HUES64 (cell line): ENCODE results near the gene METTL6.
"Not testable (repeated sequence)": the region's sequence is repeated elsewhere in the genome, so short reads cannot be mapped to it uniquely, and the experiment has no call there.

Experiments
- H3K27ac ChIP-seq: 2 replicates; pipeline ENCODE4 v1.7.0; 2013; ENCODE audit warnings: low read depth, low read length, inconsistent platforms
- H3K27me3 ChIP-seq: 2 replicates; pipeline ENCODE4 v1.6.1; 2013; ENCODE audit warnings: mild to moderate bottlenecking, low read length; ENCODE audit not compliant: insufficient read depth
- H3K36me3 ChIP-seq: 2 replicates; pipeline ENCODE4 v1.6.1; 2013; ENCODE audit warnings: mild to moderate bottlenecking, low read length; ENCODE audit not compliant: insufficient read depth
- H3K4me1 ChIP-seq: 2 replicates; pipeline ENCODE4 v1.6.1; 2013; ENCODE audit warnings: mild to moderate bottlenecking, low read length, moderate library complexity; ENCODE audit not compliant: insufficient read depth
- H3K4me3 ChIP-seq: 2 replicates; pipeline ENCODE4 v1.5.1; 2013; ENCODE audit warnings: mild to moderate bottlenecking, low read length, moderate library complexity
- H3K9ac ChIP-seq: 2 replicates; pipeline ENCODE4 v1.6.1; 2013; ENCODE audit warnings: mild to moderate bottlenecking, low read depth, low read length
- H3K9me3 ChIP-seq: 2 replicates; pipeline ENCODE4 v1.6.1; 2013; ENCODE audit warnings: low read depth, low read length; ENCODE audit not compliant: insufficient read depth
- WGBS: fragments of 150-250, 120-280 bp; methylation state at CpG from one replicate; pipeline ENCODE4 v1.1.7; 2013; ENCODE audit warnings: missing lambda C conversion rate; 5-methylcytosine and 5-hydroxymethylcytosine counted together

METTL6 gene

DNA sequence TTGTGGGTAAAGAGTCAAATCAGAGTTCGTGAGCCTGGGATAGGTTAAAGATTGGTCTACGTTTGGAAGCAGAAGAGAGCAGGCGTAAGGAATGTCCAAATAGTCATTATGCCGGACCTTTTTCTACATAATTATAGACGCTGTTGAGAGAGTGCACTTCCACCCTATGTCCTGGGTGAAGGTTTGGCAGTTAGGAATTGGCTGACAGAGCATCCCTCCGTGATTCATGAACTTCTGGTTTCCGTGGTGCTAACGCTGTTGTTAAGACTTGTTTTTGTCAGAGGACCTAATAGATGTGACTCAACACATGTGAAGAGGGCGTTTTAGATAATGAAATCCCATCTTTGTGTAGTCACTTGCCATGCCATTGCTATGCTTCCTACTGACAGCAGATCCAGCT, 1.2 kb upstream of the METTL6 start:
- no peaks in the 10 kb centered on the region for H3K9me3 ChIP-seq
- H3K27ac ChIP-seq: no peak overlapping the region
- H3K36me3 ChIP-seq: peaks cover 63% of the 10 kb centered on the region
- H3K27me3 ChIP-seq: no peaks in the 10 kb centered on the region
- H3K4me1 ChIP-seq: peaks cover 8% of the 10 kb centered on the region; the same call in 1 of the 2 replicates
- peak overlapping the region; percentile 98 for H3K4me3 ChIP-seq
- 52% methylated on average over 9 of the region's 9 CpGs for WGBS
- peak overlapping the region; percentile 95 for H3K9ac ChIP-seq

DNA sequence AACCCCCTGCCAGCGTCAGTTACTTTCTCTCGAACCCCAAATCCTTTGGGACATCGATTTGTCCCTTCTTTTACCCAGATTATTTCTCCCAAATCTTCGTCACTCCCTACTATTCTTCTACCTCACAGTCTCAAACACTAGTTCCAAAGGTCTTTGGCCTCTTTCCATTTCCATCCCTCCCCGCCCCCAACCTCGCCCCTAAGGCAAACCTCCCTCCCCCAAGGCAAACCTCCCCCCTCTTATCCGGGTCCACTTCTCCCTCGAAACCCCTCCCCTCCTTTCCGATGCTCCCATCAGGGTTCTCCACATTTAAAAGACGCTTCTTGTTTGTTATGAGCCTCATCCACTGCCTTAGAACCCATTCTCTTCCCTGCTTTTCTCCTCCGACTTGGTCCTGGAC, 637 bp upstream of the METTL6 start:
- peak overlapping the region; percentile 95 for H3K9ac ChIP-seq
- H3K4me3 ChIP-seq: peak overlapping the region; percentile 98
- H3K4me1 ChIP-seq: peaks cover 8% of the 10 kb centered on the region; the same call in 1 of the 2 replicates
- peaks cover 63% of the 10 kb centered on the region for H3K36me3 ChIP-seq
- H3K9me3 ChIP-seq: no peaks in the 10 kb centered on the region
- no peaks in the 10 kb centered on the region for H3K27me3 ChIP-seq
- WGBS: 1% methylated on average over 11 of the region's 11 CpGs
- no peak overlapping the region for H3K27ac ChIP-seq

DNA sequence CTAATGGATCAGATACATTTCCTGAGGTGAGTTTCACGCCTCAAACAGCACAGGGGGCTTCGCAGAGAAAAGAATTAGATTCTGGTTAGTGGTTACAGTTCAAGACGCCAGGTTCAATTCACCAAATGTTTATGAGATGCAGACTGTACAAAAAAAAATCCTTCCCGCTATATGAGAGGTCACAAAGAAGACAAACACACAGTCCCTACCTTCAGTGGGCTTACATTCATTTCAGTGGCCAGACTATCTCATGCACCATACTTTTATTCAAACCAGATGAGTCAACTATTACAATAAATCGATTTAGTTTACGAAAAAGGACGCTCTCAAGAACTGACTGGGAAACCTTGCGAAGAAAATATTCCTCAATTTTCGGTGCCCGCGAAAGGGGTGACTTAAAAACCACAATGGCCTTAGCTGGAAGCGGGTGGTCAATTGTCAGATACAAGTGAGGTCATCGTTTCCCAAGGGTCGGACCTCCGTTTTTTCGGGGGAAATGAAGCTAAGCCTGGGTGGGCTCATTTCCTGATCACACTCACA, 695 bp downstream of the METTL6 start:
- Histone ChIP-seq H3K4me3 (peak overlapping the region; percentile 98), H3K4me1 (peaks cover 8% of the 10 kb centered on the region; the same call in 1 of the 2 replicates), H3K9me3 (no peaks in the 10 kb centered on the region), H3K9ac (peak overlapping the region; percentile 95), H3K36me3 (peaks cover 62% of the 10 kb centered on the region), H3K27me3 (no peaks in the 10 kb centered on the region), H3K27ac (peak overlapping the region; percentile 91)
- WGBS: 56% methylated on average over 16 of the region's 16 CpGs

GRCh38 chr3:15420871-15421270, 6.5 kb downstream of the METTL6 start:
- Histone ChIP-seq H3K36me3 (peaks cover 81% of the 10 kb centered on the region), H3K9me3 (no peaks in the 10 kb centered on the region), H3K4me1 (no peaks in the 10 kb centered on the region), H3K4me3 (no peak overlapping the region), H3K27ac (no peak overlapping the region), H3K27me3 (no peaks in the 10 kb centered on the region), H3K9ac (no peak overlapping the region)
- WGBS: 92% methylated on average over 4 of the region's 4 CpGs

- not testable (repeated sequence) for H3K27ac ChIP-seq, H3K9me3 ChIP-seq, H3K9ac ChIP-seq, H3K27me3 ChIP-seq, H3K4me1 ChIP-seq, H3K4me3 ChIP-seq
- H3K36me3 ChIP-seq: peaks cover 64% of the 10 kb centered on the region
- WGBS: 92% methylated on average over 6 of the region's 7 CpGs
These were observed 16.4 kb downstream of the METTL6 start for GRCh38 chr3:15410966-15411365.

DNA sequence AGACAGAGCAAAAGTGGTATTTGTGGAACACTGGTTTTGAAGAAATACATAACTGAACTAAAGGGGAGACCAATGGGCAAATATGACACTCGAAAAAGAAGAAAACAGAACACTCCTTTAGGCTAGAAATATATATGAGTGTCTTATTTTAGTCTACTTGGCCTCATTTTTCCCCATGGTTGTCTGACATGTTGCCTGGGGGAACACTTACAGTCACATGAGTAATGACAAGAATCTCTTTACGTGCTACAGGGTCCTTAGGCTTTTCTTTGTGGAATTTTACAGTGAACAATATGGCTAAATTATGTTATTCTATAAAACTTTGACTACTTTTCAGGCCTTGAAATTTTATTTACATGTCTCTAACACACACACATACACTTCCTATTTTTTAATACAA, 17.6 kb downstream of the METTL6 start:
- Histone ChIP-seq H3K4me3 (no peak overlapping the region), H3K27ac (no peak overlapping the region), H3K4me1 (no peaks in the 10 kb centered on the region), H3K36me3 (peaks cover 52% of the 10 kb centered on the region), H3K27me3 (no peaks in the 10 kb centered on the region), H3K9ac (no peak overlapping the region), H3K9me3 (no peaks in the 10 kb centered on the region)
- WGBS: 100% methylated on average over 2 of the region's 2 CpGs

DNA sequence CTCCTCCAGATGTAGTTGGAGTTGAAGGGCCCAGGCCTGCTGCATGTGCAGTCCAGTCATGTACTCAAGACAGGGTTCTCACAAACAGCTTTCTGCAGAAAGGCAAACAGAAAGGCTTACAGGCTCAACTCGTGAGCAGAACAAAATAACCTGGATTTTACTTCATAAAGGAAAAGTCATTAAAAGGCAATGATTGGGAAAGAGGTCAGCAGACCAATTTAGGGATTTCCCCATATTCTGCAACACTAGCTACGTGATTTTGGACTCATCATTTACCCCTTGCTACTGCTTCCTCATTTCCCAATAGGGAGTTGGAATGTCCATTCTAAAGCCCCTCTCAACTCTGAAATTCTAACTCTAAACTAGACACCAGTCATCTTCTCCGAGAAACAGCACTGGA, 18.1 kb downstream of the METTL6 start:
- H3K9ac ChIP-seq: no peak overlapping the region
- no peaks in the 10 kb centered on the region for H3K27me3 ChIP-seq
- no peaks in the 10 kb centered on the region for H3K9me3 ChIP-seq
- WGBS: 97% methylated on average over 3 of the region's 3 CpGs
- no peak overlapping the region for H3K27ac ChIP-seq
- peaks cover 46% of the 10 kb centered on the region for H3K36me3 ChIP-seq
- no peaks in the 10 kb centered on the region for H3K4me1 ChIP-seq
- H3K4me3 ChIP-seq: no peak overlapping the region

DNA sequence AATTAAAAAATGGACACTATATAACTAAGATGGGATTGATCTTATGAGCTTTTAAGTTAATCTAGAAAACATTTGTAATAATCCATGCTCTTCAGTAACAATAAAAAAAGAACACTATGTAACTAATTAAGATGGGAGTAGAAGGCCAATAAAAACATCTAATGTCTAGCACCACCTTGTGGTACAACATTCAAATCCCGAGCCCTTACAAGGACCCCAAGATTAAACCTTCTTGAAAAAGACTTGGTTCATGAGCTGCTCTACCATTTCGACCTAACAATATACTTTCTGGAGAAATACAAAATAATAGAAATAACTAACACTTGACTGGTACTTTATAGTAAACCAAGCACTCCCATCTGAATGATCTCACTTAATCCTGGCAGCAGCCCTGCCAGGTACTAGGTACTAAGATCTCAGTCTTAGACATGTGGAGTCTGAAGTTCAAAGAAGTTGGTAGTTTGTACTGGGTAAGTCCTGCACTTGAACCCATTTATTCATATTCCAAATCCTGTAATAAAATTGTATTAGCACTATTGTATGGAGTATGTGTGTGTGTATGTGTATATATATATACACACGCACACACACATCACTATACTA, 21.8 kb downstream of the METTL6 start:
- no peak overlapping the region for H3K9ac ChIP-seq
- H3K36me3 ChIP-seq: peaks cover 16% of the 10 kb centered on the region
- no peaks in the 10 kb centered on the region for H3K4me1 ChIP-seq
- 14% methylated on average over 2 of the region's 3 CpGs for WGBS
- no peak overlapping the region for H3K27ac ChIP-seq
- H3K9me3 ChIP-seq: no peaks in the 10 kb centered on the region
- no peaks in the 10 kb centered on the region for H3K27me3 ChIP-seq
- no peak overlapping the region for H3K4me3 ChIP-seq

DNA sequence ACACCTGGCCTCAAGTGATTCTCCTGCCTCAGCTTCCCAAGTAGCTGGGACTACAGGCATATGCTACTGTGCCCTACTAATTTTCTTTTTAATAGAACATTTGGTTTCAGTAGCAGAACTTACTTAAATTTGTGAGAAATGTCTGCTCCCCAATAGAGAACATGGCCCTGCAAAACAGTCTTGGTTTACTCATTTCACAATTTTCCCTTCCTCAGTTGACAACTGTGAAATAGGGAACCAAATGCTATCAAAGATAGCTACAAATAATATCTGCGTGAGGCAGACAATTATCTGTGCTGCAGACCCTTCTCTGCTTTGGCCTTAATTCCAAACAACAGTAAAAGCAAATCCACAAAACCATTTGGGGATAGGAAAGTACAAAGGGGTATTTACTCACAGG, 22.6 kb downstream of the METTL6 start:
- Histone ChIP-seq H3K36me3 (peaks cover 10% of the 10 kb centered on the region), H3K27ac (no peak overlapping the region)
- 100% methylated on average over 1 of the region's 1 CpG for WGBS

GRCh38 chr3:15403965-15404364, 23.4 kb downstream of the METTL6 start:
- Histone ChIP-seq H3K4me1 (no peaks in the 10 kb centered on the region), H3K9me3 (no peaks in the 10 kb centered on the region), H3K27me3 (no peaks in the 10 kb centered on the region), H3K9ac (no peak overlapping the region), H3K4me3 (no peak overlapping the region), H3K27ac (no peak overlapping the region), H3K36me3 (0 out of 2 replicates have a peak, but pooled peaks cover 3% of the 10 kb centered on the region)
- 87% methylated on average over 3 of the region's 3 CpGs for WGBS

More for the DNA sequence above, 22.6 kb downstream of the METTL6 start:
- Histone ChIP-seq H3K4me3 (no peak overlapping the region), H3K9ac (no peak overlapping the region), H3K27me3 (no peaks in the 10 kb centered on the region), H3K4me1 (no peaks in the 10 kb centered on the region), H3K9me3 (no peaks in the 10 kb centered on the region)

GRCh38 chr3:15403495-15403894, 23.8 kb downstream of the METTL6 start:
- Histone ChIP-seq H3K27ac (no peak overlapping the region), H3K9ac (no peak overlapping the region), H3K36me3 (0 out of 2 replicates have a peak, but pooled peaks cover 3% of the 10 kb centered on the region), H3K4me1 (no peaks in the 10 kb centered on the region), H3K27me3 (no peaks in the 10 kb centered on the region), H3K4me3 (no peak overlapping the region), H3K9me3 (no peaks in the 10 kb centered on the region)
- WGBS: 96% methylated on average over 3 of the region's 3 CpGs

GRCh38 chr3:15401936-15402335, 25.4 kb downstream of the METTL6 start:
- Histone ChIP-seq H3K4me1 (no peaks in the 10 kb centered on the region), H3K27ac (no peak overlapping the region), H3K27me3 (no peaks in the 10 kb centered on the region), H3K9ac (no peak overlapping the region), H3K4me3 (no peak overlapping the region), H3K9me3 (peaks cover 9% of the 10 kb centered on the region), H3K36me3 (no peaks in the 10 kb centered on the region)
- WGBS: 93% methylated on average over 4 of the region's 4 CpGs
